Karpas-422 (cell line): ENCODE data around the gene RSPO1. TPM values are rescaled to one million over a fixed set of nuclear protein-coding genes. Genes with fewer than 3 reads are reported as not detected.

Experiments
- DNase-seq: peaks from one replicate; pipeline ENCODE4 v3.0.0-alpha.2; 2015
- H2AFZ ChIP-seq: fragments of 200-600 bp; sonication (generic); 2 replicates; pipeline ENCODE4 v1.6.1; 2014; ENCODE audit warnings: antibody characterized with exemption, low read length, mixed read lengths
- H3K27ac ChIP-seq: fragments of 200-600 bp; sonication (generic); 2 replicates; pipeline ENCODE4 v1.5.1; 2014; ENCODE audit warnings: mild to moderate bottlenecking, low read length, moderate library complexity
- H3K27me3 ChIP-seq: fragments of 200-600 bp; sonication (generic); 2 replicates; pipeline ENCODE4 v1.6.1; 2014; ENCODE audit warnings: low read length, mixed read lengths
- H3K36me3 ChIP-seq: fragments of 200-600 bp; sonication (generic); 2 replicates; pipeline ENCODE4 v1.6.1; 2014; ENCODE audit warnings: low read length, mixed read lengths; ENCODE audit not compliant: insufficient read depth
- H3K4me1 ChIP-seq: fragments of 200-600 bp; sonication (generic); 2 replicates; pipeline ENCODE4 v1.6.1; 2014; ENCODE audit warnings: mild to moderate bottlenecking, low read length, mixed read lengths
- H3K4me2 ChIP-seq: fragments of 200-600 bp; sonication (generic); 2 replicates; pipeline ENCODE4 v1.6.1; 2014; ENCODE audit warnings: low read length, low read depth, mild to moderate bottlenecking; ENCODE audit not compliant: poor library complexity, severe bottlenecking
- H3K4me3 ChIP-seq: fragments of 200-600 bp; sonication (generic); 2 replicates; pipeline ENCODE4 v1.5.1; 2014; ENCODE audit warnings: mild to moderate bottlenecking, antibody characterized with exemption, low read length, mixed read lengths
- H3K79me2 ChIP-seq: fragments of 200-600 bp; sonication (generic); 2 replicates; pipeline ENCODE4 v1.6.1; 2014; ENCODE audit warnings: mild to moderate bottlenecking, low read length, mixed read lengths
- H3K9ac ChIP-seq: fragments of 200-600 bp; sonication (generic); 2 replicates; pipeline ENCODE4 v1.6.0; 2014; ENCODE audit warnings: low read length
- H3K9me2 ChIP-seq: fragments of 200-600 bp; sonication (generic), shearing (Covaris generic); replicated peaks from 2 replicates; pipeline ENCODE4 v1.6.0; 2014; ENCODE audit warnings: mild to moderate bottlenecking, low read length, moderate library complexity; ENCODE audit not compliant: insufficient read depth
- H3K9me3 ChIP-seq: fragments of 300-700, 200-600 bp; sonication (generic); 2 replicates; pipeline ENCODE4 v1.6.1; 2014; ENCODE audit warnings: low read length, mixed read lengths
- H4K20me1 ChIP-seq: fragments of 200-600 bp; sonication (generic); 2 replicates; pipeline ENCODE4 v1.6.1; 2014; ENCODE audit warnings: mild to moderate bottlenecking, antibody characterized with exemption, low read length, low read depth; ENCODE audit not compliant: insufficient read depth
- total RNA-seq: library from RNA; depleted of rRNA; stranded (reverse); fragments of >200 nt; shearing (Covaris generic); gene quantifications from 2 replicates; pipeline ENCODE4 v1.2.3, GENCODE V29; 2014; ENCODE audit warnings: low replicate concordance

The RSPO1 gene
- total RNA-seq, 1 experiment from 2014 or later = not detected

DNA sequence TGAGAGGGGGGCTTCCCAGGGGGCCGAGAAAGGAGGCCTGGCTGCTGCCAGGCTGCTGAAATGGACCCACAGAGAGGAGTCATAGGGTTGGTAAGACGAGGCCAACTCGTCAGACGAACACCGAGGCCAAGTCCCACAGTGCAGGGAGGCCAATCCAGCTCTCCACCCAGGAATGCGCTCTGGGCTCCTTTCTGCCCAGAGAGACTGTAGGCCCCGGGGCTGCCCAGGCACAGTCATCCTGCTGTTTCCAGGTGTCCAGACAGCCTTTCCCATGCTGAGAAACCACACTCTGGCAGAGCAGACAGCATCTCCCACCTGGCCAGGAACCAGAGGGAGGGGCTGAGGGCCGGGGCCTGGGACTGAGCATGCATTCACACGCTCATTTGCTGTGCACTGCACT lies 26.7 kb upstream of the RSPO1 start:
- H2AFZ ChIP-seq = no peak overlapping the region

DNA sequence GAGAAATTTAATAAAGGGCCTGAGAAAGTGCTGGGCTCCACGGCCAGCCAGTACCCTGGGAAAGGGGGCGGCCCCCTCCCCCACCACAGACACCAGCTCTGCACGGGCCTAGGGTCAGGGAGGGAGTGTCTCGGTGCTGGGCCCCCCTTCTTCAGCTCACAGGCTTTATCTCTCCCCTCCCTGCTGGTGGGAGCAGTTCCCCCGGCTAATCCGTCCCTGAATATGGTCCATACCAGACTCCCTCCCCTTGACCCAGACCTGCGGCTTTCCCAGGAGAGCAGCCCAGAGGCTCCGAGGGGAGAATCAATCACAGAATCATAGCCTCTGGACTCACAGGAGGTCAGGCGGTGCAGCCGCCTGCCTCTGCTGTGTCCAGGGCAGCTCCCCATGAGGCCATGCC lies 26.0 kb upstream of the RSPO1 start:
- Histone ChIP-seq H3K27ac (no peak overlapping the region), H3K9me2 (no peaks in the 10 kb centered on the region), H4K20me1 (no peaks in the 10 kb centered on the region), H3K9ac (no peak overlapping the region), H3K9me3 (no peaks in the 10 kb centered on the region), H3K36me3 (no peaks in the 10 kb centered on the region), H3K4me2 (no peak overlapping the region), H3K4me3 (no peak overlapping the region), H2AFZ (no peak overlapping the region), H3K79me2 (no peaks in the 10 kb centered on the region), H3K4me1 (no peaks in the 10 kb centered on the region), H3K27me3 (no peaks in the 10 kb centered on the region)
- DNase-seq = no peak

More for the DNA sequence above, 26.7 kb upstream of the RSPO1 start:
- H3K9ac ChIP-seq = no peak overlapping the region
- H4K20me1 ChIP-seq = no peaks in the 10 kb centered on the region
- no peaks in the 10 kb centered on the region for H3K9me2 ChIP-seq
- H3K4me2 ChIP-seq = no peak overlapping the region
- no peaks in the 10 kb centered on the region for H3K36me3 ChIP-seq
- H3K4me1 ChIP-seq = no peaks in the 10 kb centered on the region
- H3K4me3 ChIP-seq = no peak overlapping the region
- no peaks in the 10 kb centered on the region for H3K9me3 ChIP-seq
- DNase-seq = no peak
- no peaks in the 10 kb centered on the region for H3K79me2 ChIP-seq
- no peaks in the 10 kb centered on the region for H3K27me3 ChIP-seq
- no peak overlapping the region for H3K27ac ChIP-seq

DNA sequence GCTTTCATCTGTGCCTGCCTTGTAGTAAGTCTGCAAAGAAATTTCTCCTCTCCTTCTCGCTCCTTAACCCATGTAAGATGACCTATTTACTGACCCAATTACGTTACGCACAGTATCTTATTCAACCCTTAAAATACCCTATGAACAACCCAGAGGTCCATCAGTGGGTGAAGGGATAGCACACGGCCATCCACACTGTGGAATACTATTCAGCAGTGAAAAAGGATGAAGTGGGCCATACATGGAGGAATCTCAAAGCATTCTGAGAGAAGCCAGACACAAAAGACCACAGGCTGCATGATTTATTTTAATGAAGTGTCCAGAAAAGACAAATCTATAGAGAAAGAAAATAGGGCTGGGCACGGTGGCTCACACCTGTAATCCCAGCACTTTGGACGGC lies 23.8 kb upstream of the RSPO1 start:
- Histone ChIP-seq H3K9ac (no peak overlapping the region), H2AFZ (no peak overlapping the region), H3K27me3 (no peaks in the 10 kb centered on the region), H3K27ac (no peak overlapping the region), H3K9me3 (no peaks in the 10 kb centered on the region), H4K20me1 (no peaks in the 10 kb centered on the region), H3K4me3 (no peak overlapping the region), H3K36me3 (no peaks in the 10 kb centered on the region), H3K9me2 (no peaks in the 10 kb centered on the region), H3K4me1 (no peaks in the 10 kb centered on the region), H3K4me2 (no peak overlapping the region), H3K79me2 (no peaks in the 10 kb centered on the region)
- no peak for DNase-seq

DNA sequence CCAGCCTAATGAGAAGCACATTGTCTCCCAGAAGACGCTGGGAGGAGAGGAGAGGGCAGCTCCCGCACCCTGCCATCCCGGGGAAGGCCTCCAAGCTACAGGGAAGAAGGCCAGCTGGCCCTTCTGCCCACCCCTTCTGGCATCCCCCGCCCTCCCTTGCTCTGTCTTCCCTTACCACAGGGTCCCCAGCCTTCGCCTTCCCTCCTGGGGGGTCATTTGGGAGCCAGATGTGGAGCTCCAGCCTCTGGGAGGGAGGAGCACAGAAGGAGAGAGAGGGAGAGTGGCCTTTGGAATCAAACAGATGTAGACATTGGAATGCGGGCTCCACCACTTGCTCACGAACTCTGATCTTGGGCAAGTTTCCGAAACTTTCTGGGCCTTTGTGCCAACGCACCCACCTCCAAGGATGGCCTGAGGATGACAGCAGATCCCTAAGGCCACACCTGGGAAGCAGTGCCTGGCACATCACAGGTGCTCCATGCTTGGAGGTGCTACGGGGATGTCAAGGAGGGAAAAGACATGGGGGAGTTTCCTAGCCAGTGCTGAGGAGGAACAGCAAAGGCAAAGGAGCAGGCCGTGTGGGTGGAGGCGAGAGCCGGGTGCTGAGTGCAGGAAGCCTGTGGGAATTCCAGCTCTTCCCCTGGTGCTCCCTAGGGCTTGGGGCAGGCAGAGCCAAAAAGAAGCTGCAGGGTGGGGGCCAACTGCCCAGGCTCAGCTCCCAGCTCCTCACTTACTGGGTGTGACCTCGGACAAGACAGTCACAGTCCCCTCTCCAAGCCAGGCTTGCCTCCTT lies 23.1 kb upstream of the RSPO1 start:
- no peaks in the 10 kb centered on the region for H3K79me2 ChIP-seq
- H3K4me1 ChIP-seq = no peaks in the 10 kb centered on the region
- no peaks in the 10 kb centered on the region for H3K36me3 ChIP-seq
- no peaks in the 10 kb centered on the region for H3K27me3 ChIP-seq
- no peak overlapping the region for H3K9ac ChIP-seq
- H3K4me2 ChIP-seq = no peak overlapping the region
- DNase-seq = no peak
- H2AFZ ChIP-seq = no peak overlapping the region
- no peaks in the 10 kb centered on the region for H4K20me1 ChIP-seq
- H3K9me3 ChIP-seq = no peaks in the 10 kb centered on the region
- H3K27ac ChIP-seq = no peak overlapping the region
- H3K9me2 ChIP-seq = no peaks in the 10 kb centered on the region
- H3K4me3 ChIP-seq = no peak overlapping the region

DNA sequence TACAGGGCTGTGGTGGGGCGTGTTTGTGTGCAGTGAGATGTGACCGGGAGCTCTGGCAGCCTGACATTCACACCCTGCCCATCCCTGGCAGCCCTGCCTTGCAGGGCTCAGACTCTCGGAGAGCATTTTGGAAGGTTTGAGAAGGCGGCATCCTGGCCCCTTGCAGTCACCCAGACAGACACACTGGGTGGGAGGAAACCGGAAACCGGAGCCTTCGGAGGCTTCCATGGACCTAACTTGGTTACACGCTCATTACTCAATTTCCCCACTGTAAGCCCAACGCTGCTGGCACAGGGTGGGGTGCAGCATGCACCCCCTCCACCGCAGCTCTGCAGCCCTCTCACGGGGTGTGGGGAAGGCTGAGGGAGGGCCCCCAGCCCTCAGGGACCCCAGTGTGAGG lies 22.2 kb upstream of the RSPO1 start:
- Histone ChIP-seq H3K27ac (no peak overlapping the region), H3K27me3 (no peaks in the 10 kb centered on the region), H3K4me3 (no peak overlapping the region), H3K9ac (no peak overlapping the region), H3K9me3 (no peaks in the 10 kb centered on the region), H3K79me2 (no peaks in the 10 kb centered on the region), H3K36me3 (no peaks in the 10 kb centered on the region), H3K4me2 (no peak overlapping the region), H4K20me1 (no peaks in the 10 kb centered on the region), H3K4me1 (no peaks in the 10 kb centered on the region), H2AFZ (no peak overlapping the region), H3K9me2 (no peaks in the 10 kb centered on the region)
- no peak for DNase-seq

DNA sequence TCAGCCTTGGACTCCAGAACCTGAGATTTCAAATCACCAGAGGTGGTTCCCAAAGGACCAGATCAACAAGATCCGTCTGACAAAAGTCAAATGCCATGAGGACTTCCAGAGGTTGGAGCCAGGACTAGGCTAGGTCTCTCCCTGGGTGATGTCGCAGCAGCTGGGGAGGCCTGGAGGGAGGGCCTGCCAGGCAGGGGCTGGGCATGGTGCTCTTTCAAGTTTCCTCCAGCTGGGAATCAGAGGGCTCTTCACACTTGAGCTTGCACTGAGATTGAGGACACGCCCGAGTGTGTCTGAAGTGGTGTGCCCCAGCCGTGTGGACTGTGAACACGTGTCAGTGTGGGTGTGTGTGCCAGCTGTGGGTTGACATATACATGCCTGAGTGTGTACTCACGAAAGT lies 21.3 kb upstream of the RSPO1 start:
- no peaks in the 10 kb centered on the region for H3K4me1 ChIP-seq
- H3K9ac ChIP-seq = no peak overlapping the region
- H3K27me3 ChIP-seq = no peaks in the 10 kb centered on the region
- no peak overlapping the region for H3K4me3 ChIP-seq
- no peak for DNase-seq
- no peak overlapping the region for H3K27ac ChIP-seq
- no peaks in the 10 kb centered on the region for H4K20me1 ChIP-seq
- no peaks in the 10 kb centered on the region for H3K79me2 ChIP-seq
- H2AFZ ChIP-seq = no peak overlapping the region
- no peaks in the 10 kb centered on the region for H3K9me3 ChIP-seq
- no peaks in the 10 kb centered on the region for H3K9me2 ChIP-seq
- no peaks in the 10 kb centered on the region for H3K36me3 ChIP-seq
- no peak overlapping the region for H3K4me2 ChIP-seq

DNA sequence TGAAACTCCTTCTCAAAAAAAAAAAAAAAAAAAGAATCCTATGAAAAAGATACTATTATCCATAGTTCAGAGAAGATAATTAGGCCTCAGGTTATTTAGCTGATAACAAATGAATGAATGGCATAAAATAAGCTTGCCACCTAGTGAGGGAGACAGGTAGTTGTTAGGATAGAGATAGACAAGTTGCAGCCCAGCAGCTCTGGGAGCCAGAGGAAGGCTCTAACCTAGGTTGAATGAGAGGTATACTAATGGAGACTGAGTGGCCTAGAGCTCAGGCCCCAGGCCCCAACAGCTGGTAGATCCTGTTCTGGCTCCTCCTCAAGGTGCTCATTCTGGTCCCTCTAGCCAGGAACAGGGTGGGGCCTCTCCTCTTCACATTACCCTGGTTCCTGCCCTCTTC lies 20.6 kb upstream of the RSPO1 start:
- no peak for DNase-seq
- H3K4me3 ChIP-seq = no peak overlapping the region
- H4K20me1 ChIP-seq = no peaks in the 10 kb centered on the region
- no peaks in the 10 kb centered on the region for H3K27me3 ChIP-seq
- no peak overlapping the region for H3K9ac ChIP-seq
- no peak overlapping the region for H3K4me2 ChIP-seq
- no peak overlapping the region for H3K27ac ChIP-seq
- H3K36me3 ChIP-seq = no peaks in the 10 kb centered on the region
- no peaks in the 10 kb centered on the region for H3K9me2 ChIP-seq
- H2AFZ ChIP-seq = no peak overlapping the region
- H3K79me2 ChIP-seq = no peaks in the 10 kb centered on the region
- no peaks in the 10 kb centered on the region for H3K9me3 ChIP-seq
- H3K4me1 ChIP-seq = no peaks in the 10 kb centered on the region

DNA sequence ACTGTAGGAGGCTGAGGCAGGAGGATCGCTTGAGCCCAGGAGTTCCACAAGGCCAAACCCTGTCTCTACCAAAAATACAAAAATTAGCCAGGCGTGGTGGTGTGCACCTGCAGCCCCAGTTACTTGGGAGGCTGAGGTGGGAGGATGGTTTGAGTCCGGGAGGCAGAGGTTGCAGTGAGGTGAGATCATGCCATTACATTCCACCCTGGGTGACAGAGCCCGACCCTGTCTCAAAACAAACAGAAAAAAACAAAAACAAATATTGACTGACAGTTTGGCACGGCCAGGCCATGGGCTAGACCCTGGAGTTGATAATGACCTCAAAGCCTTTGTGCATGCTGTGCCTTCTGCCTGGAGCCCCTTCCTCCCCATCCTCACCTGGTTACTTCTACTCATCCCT lies 19.2 kb upstream of the RSPO1 start:
- H3K4me1 ChIP-seq = no peaks in the 10 kb centered on the region
- H4K20me1 ChIP-seq = no peaks in the 10 kb centered on the region
- H3K4me2 ChIP-seq = no peak overlapping the region

More for the DNA sequence above, 19.2 kb upstream of the RSPO1 start:
- no peak overlapping the region for H3K27ac ChIP-seq
- no peak overlapping the region for H3K4me3 ChIP-seq
- no peaks in the 10 kb centered on the region for H3K9me3 ChIP-seq
- H3K79me2 ChIP-seq = no peaks in the 10 kb centered on the region
- no peaks in the 10 kb centered on the region for H3K9me2 ChIP-seq
- no peaks in the 10 kb centered on the region for H3K27me3 ChIP-seq
- H3K36me3 ChIP-seq = no peaks in the 10 kb centered on the region
- no peak overlapping the region for H2AFZ ChIP-seq
- H3K9ac ChIP-seq = no peak overlapping the region
- DNase-seq = no peak
